ENCODE measurements around the gene ZNF778.

- TF ChIP-seq CTCF (IDR thresholded peaks at IDR 0.05; ENCODE audit: insufficient read depth, low read length), result no peak
- TF ChIP-seq POLR2AphosphoS5 (IDR thresholded peaks at IDR 0.05; ENCODE audit: low read depth), result no peak
- no peak for TF ChIP-seq GABPA (IDR thresholded peaks at IDR 0.05; ENCODE audit: low read depth)
- TF ChIP-seq REST (IDR thresholded peaks at IDR 0.05; ENCODE audit: insufficient replicate concordance, low read depth), result no peak
These were observed 34.0 kb upstream of the ZNF778 start for GRCh38 chr16:89183463-89183862.

Data from HL-60 (cell line).